NCI-H2227 (cell line): Measurements from ENCODE around the gene APPL2.

Experiments used
- DNase-seq: peaks from one replicate; lab custom pipeline; 2025; ENCODE audit not compliant: unreplicated experiment; lab: John Stamatoyannopoulos, UW

Gene APPL2

GRCh38 chr12:105235732-105236476 lies at the start of gene APPL2:
Gene APPL2, minus strand, starts transcription at chr12:105236174. Its CDS starts 162 bp downstream, at chr12:105236012.
- DNase-seq: peak; percentile 95

- no peak for DNase-seq
Measured at GRCh38 chr12:105285378-105285777, 49.4 kb upstream of the APPL2 start.

- DNase-seq: no peak
Measured at GRCh38 chr12:105281694-105282049, 45.7 kb upstream of the APPL2 start.

GRCh38 chr12:105280966-105281693 lies 45.2 kb upstream of the APPL2 start:
- DNase-seq: no peak

- DNase-seq: no peak
Measured at GRCh38 chr12:105279460-105280056, 43.6 kb upstream of the APPL2 start.

GRCh38 chr12:105278043-105278697 lies 42.2 kb upstream of the APPL2 start:
- DNase-seq: no peak

- no peak for DNase-seq
Measured at GRCh38 chr12:105275997-105276733, 40.2 kb upstream of the APPL2 start.

GRCh38 chr12:105274571-105274970 lies 38.6 kb upstream of the APPL2 start:
- DNase-seq: no peak

GRCh38 chr12:105273601-105274000 lies 37.6 kb upstream of the APPL2 start:
- no peak for DNase-seq

GRCh38 chr12:105272814-105273416 lies 36.9 kb upstream of the APPL2 start:
- no peak for DNase-seq

GRCh38 chr12:105272152-105272551 lies 36.2 kb upstream of the APPL2 start:
- DNase-seq: no peak

GRCh38 chr12:105271364-105271763 lies 35.4 kb upstream of the APPL2 start:
- DNase-seq: no peak

GRCh38 chr12:105270671-105271255 lies 34.8 kb upstream of the APPL2 start:
- no peak for DNase-seq

GRCh38 chr12:105267711-105268110 lies 31.7 kb upstream of the APPL2 start:
- DNase-seq: no peak

GRCh38 chr12:105264771-105265170 lies 28.8 kb upstream of the APPL2 start:
- DNase-seq: no peak

- no peak for DNase-seq
Measured at GRCh38 chr12:105262461-105263184, 26.6 kb upstream of the APPL2 start.

GRCh38 chr12:105261010-105261409 lies 25.0 kb upstream of the APPL2 start:
- no peak for DNase-seq

GRCh38 chr12:105259226-105259625 lies 23.3 kb upstream of the APPL2 start:
- DNase-seq: no peak

- no peak for DNase-seq
Measured at GRCh38 chr12:105257321-105257728, 21.4 kb upstream of the APPL2 start.
